ENCODE results near the gene MBD3L2B.
"Not testable (repeated sequence)": the region's sequence is repeated elsewhere in the genome, so short reads cannot be mapped to it uniquely, and the experiment has no call there.

Gene MBD3L2B

GRCh38 chr19:7021331-7021730, at the start of gene MBD3L2B:
MBD3L2B (minus strand) TSS chr19:7021431; CDS start chr19:7021397, 34 bp downstream.
- not testable (repeated sequence) for H3K4me3 Mint-ChIP-seq, H3K27ac Mint-ChIP-seq, H3K27me3 Mint-ChIP-seq, H3K36me3 Mint-ChIP-seq, H3K4me1 Mint-ChIP-seq, H3K9me3 Mint-ChIP-seq

- peak overlapping the region; percentile 98 for H3K27ac Mint-ChIP-seq
- H3K4me1 Mint-ChIP-seq = peaks cover 23% of the 10 kb centered on the region
- no peaks in the 10 kb centered on the region for H3K9me3 Mint-ChIP-seq
- H3K4me3 Mint-ChIP-seq = peak overlapping the region; percentile 98
- peaks cover 19% of the 10 kb centered on the region for H3K36me3 Mint-ChIP-seq
- H3K27me3 Mint-ChIP-seq = no peaks in the 10 kb centered on the region
Measured at GRCh38 chr19:7069904-7070226, 48.6 kb upstream of the MBD3L2B start.

GRCh38 chr19:7069042-7069903, 48.0 kb upstream of the MBD3L2B start, which contains the start of gene ZNF557:
ZNF557 (plus strand) TSS chr19:7069703; CDS start chr19:7075075, 5,372 bp downstream.
- Mint-ChIP-seq H3K4me1 (peaks cover 21% of the 10 kb centered on the region), H3K27ac (peak within 1 kb of the TSS; percentile 98), H3K4me3 (peak within 1 kb of the TSS; percentile 98), H3K27me3 (no peaks in the 10 kb centered on the region), H3K9me3 (no peaks in the 10 kb centered on the region), H3K36me3 (peaks cover 16% of the 10 kb centered on the region)

- H3K4me3 Mint-ChIP-seq = peak overlapping the region; percentile 98
- H3K36me3 Mint-ChIP-seq = peaks cover 13% of the 10 kb centered on the region
- peaks cover 19% of the 10 kb centered on the region for H3K4me1 Mint-ChIP-seq
- H3K27me3 Mint-ChIP-seq = no peaks in the 10 kb centered on the region
- H3K9me3 Mint-ChIP-seq = no peaks in the 10 kb centered on the region
- peak overlapping the region; percentile 98 for H3K27ac Mint-ChIP-seq
Measured at GRCh38 chr19:7068599-7068998, 47.4 kb upstream of the MBD3L2B start.

GRCh38 chr19:7067716-7068115, 46.5 kb upstream of the MBD3L2B start:
- H3K4me1 Mint-ChIP-seq = peaks cover 19% of the 10 kb centered on the region
- no peak overlapping the region for H3K27ac Mint-ChIP-seq
- H3K4me3 Mint-ChIP-seq = peak overlapping the region; percentile 7
- H3K36me3 Mint-ChIP-seq = peaks cover 12% of the 10 kb centered on the region
- H3K9me3 Mint-ChIP-seq = no peaks in the 10 kb centered on the region
- no peaks in the 10 kb centered on the region for H3K27me3 Mint-ChIP-seq

GRCh38 chr19:7067122-7067521, 45.9 kb upstream of the MBD3L2B start:
- H3K27ac Mint-ChIP-seq, H3K9me3 Mint-ChIP-seq, H3K27me3 Mint-ChIP-seq, H3K36me3 Mint-ChIP-seq, H3K4me3 Mint-ChIP-seq: not testable (repeated sequence)
- H3K4me1 Mint-ChIP-seq = peaks cover 13% of the 10 kb centered on the region

GRCh38 chr19:7063764-7064418, 42.7 kb upstream of the MBD3L2B start:
- Mint-ChIP-seq H3K9me3 (no peaks in the 10 kb centered on the region), H3K27me3 (no peaks in the 10 kb centered on the region), H3K36me3 (no peaks in the 10 kb centered on the region)

GRCh38 chr19:7063339-7063738, 42.1 kb upstream of the MBD3L2B start:
- H3K9me3 Mint-ChIP-seq = no peaks in the 10 kb centered on the region
- no peak overlapping the region for H3K27ac Mint-ChIP-seq
- no peaks in the 10 kb centered on the region for H3K27me3 Mint-ChIP-seq
- H3K36me3 Mint-ChIP-seq = no peaks in the 10 kb centered on the region
- no peaks in the 10 kb centered on the region for H3K4me1 Mint-ChIP-seq
- no peak overlapping the region for H3K4me3 Mint-ChIP-seq

More at GRCh38 chr19:7063764-7064418, 42.7 kb upstream of the MBD3L2B start:
- Mint-ChIP-seq H3K4me1 (peaks cover 2% of the 10 kb centered on the region), H3K27ac (no peak overlapping the region), H3K4me3 (no peak overlapping the region)

GRCh38 chr19:7059977-7060376, 38.7 kb upstream of the MBD3L2B start:
- H3K4me3 Mint-ChIP-seq, H3K4me1 Mint-ChIP-seq, H3K36me3 Mint-ChIP-seq, H3K27me3 Mint-ChIP-seq, H3K9me3 Mint-ChIP-seq, H3K27ac Mint-ChIP-seq: not testable (repeated sequence)

- H3K27me3 Mint-ChIP-seq, H3K4me1 Mint-ChIP-seq, H3K36me3 Mint-ChIP-seq, H3K4me3 Mint-ChIP-seq, H3K27ac Mint-ChIP-seq, H3K9me3 Mint-ChIP-seq: not testable (repeated sequence)
Measured at GRCh38 chr19:7058576-7058975, 37.3 kb upstream of the MBD3L2B start, which contains the start of gene MBD3L3. MBD3L3 (minus strand) TSS chr19:7058676; CDS start chr19:7058605, 71 bp downstream.

GRCh38 chr19:7056371-7056770, 35.1 kb upstream of the MBD3L2B start:
- H3K27ac Mint-ChIP-seq, H3K9me3 Mint-ChIP-seq, H3K36me3 Mint-ChIP-seq, H3K27me3 Mint-ChIP-seq, H3K4me1 Mint-ChIP-seq, H3K4me3 Mint-ChIP-seq: not testable (repeated sequence)

- not testable (repeated sequence) for H3K27me3 Mint-ChIP-seq, H3K4me3 Mint-ChIP-seq, H3K27ac Mint-ChIP-seq, H3K9me3 Mint-ChIP-seq, H3K4me1 Mint-ChIP-seq, H3K36me3 Mint-ChIP-seq
Measured at GRCh38 chr19:7055679-7056078, 34.4 kb upstream of the MBD3L2B start.

- H3K9me3 Mint-ChIP-seq, H3K36me3 Mint-ChIP-seq, H3K27ac Mint-ChIP-seq, H3K4me1 Mint-ChIP-seq, H3K27me3 Mint-ChIP-seq, H3K4me3 Mint-ChIP-seq: not testable (repeated sequence)
Measured at GRCh38 chr19:7054635-7055368, 33.6 kb upstream of the MBD3L2B start.

GRCh38 chr19:7052896-7053295, 31.7 kb upstream of the MBD3L2B start:
- not testable (repeated sequence) for H3K4me1 Mint-ChIP-seq, H3K27me3 Mint-ChIP-seq, H3K9me3 Mint-ChIP-seq, H3K4me3 Mint-ChIP-seq, H3K27ac Mint-ChIP-seq, H3K36me3 Mint-ChIP-seq

- not testable (repeated sequence) for H3K4me1 Mint-ChIP-seq, H3K9me3 Mint-ChIP-seq, H3K27ac Mint-ChIP-seq, H3K27me3 Mint-ChIP-seq, H3K4me3 Mint-ChIP-seq, H3K36me3 Mint-ChIP-seq
Measured at GRCh38 chr19:7051421-7051820, 30.2 kb upstream of the MBD3L2B start.

- H3K27me3 Mint-ChIP-seq, H3K4me1 Mint-ChIP-seq, H3K27ac Mint-ChIP-seq: not testable (repeated sequence)
Measured at GRCh38 chr19:7049021-7049420, 27.8 kb upstream of the MBD3L2B start, which contains the start of gene MBD3L2. MBD3L2 (plus strand) TSS chr19:7049321; CDS start chr19:7049374, 53 bp downstream.

More at GRCh38 chr19:7049021-7049420, 27.8 kb upstream of the MBD3L2B start, which contains the start of gene MBD3L2:
- not testable (repeated sequence) for H3K9me3 Mint-ChIP-seq, H3K36me3 Mint-ChIP-seq, H3K4me3 Mint-ChIP-seq
